A549 (cell line): ENCODE data around the gene USP49. TPM values are rescaled to one million over a fixed set of nuclear protein-coding genes. Genes with fewer than 3 reads are reported as not detected.

Source experiments
- ATAC-seq, 2 experiments: fragments of 200-7000 bp in 1 of 2; fragments of >200 bp in 1 of 2; cut with Nextera tagmentation in 1 of 2; cut with Tn5 transposase in 1 of 2; 3 replicates each; pipeline versions ENCODE4 v1.8.0 to v1.9.1; 2018 to 2020; ENCODE audit warnings: mild to moderate bottlenecking in 1 of 2, moderate library complexity in 1 of 2
- CTCF ChIA-PET: fragments of 300-600 bp; sonication (Branson Sonifier 250); formaldehyde crosslinking; extraction: SDS; loops from one replicate; lab custom pipeline; 2021; ENCODE audit warnings: antibody characterized with exemption, inconsistent platforms; lab: Yijun Ruan, JAX
- POLR2A ChIA-PET: fragments of 350-600 bp; formaldehyde crosslinking; extraction: SDS; loops from one replicate; lab custom pipeline; 2021; ENCODE audit warnings: antibody characterized with exemption, inconsistent platforms; lab: Yijun Ruan, JAX
- DNase-seq, 2 experiments: peaks; one replicate each; pipeline versions ENCODE4 v3.0.0 to v3.0.0-alpha.2; 2011 to 2016; ENCODE audit warnings: low read depth in 1 of 2, low spot score in 1 of 2
- FAIRE-seq: peaks from 2 replicates; lab custom pipeline; 2011; peaks lifted over from hg19 to GRCh38; lab: Jason Lieb, UNC
- H3K27ac ChIP-seq, 2 experiments: fragments of >200 bp; sonication (Bioruptor Twin); formaldehyde crosslinking; 3 replicates each; pipeline ENCODE4 v1.5.1; 2016 to 2017
- H3K4me1 ChIP-seq: fragments of >200 bp; sonication (Bioruptor Twin); formaldehyde crosslinking; 3 replicates; pipeline ENCODE4 v1.6.1; 2016
- H3K4me2 ChIP-seq: fragments of >200 bp; sonication (Bioruptor Twin); formaldehyde crosslinking; 3 replicates; pipeline ENCODE4 v1.6.1; 2016
- H3K4me3 ChIP-seq: fragments of >200 bp; sonication (Bioruptor Twin); formaldehyde crosslinking; 3 replicates; pipeline ENCODE4 v1.5.1; 2016
- H3K9me3 ChIP-seq: fragments of >200 bp; sonication (Bioruptor Twin); formaldehyde crosslinking; 3 replicates; pipeline ENCODE4 v1.6.1; 2016
- CBX2 ChIP-seq: fragments of 200-600 bp; sonication (generic); IDR thresholded peaks from 2 replicates; pipeline ENCODE4 v1.6.1; 2016; ENCODE audit warnings: low read depth, mild to moderate bottlenecking, borderline replicate concordance
- CEBPB ChIP-seq, 2 experiments: fragments of >200 bp in 1 of 2; sonication (Bioruptor Twin) in 1 of 2; formaldehyde crosslinking in 1 of 2; IDR thresholded peaks; 2 replicates each; pipeline ENCODE4 v1.6.1; 2012 to 2016
- CHD2 ChIP-seq: fragments of 150-350 bp; IDR thresholded peaks from 2 replicates; pipeline ENCODE4 v1.6.1; 2014; ENCODE audit warnings: low read length; ENCODE audit not compliant: partially characterized antibody
- CHD4 ChIP-seq: fragments of 200-600 bp; sonication (generic); IDR thresholded peaks from 2 replicates; pipeline ENCODE4 v1.6.1; 2016; ENCODE audit warnings: antibody characterized with exemption, mild to moderate bottlenecking, borderline replicate concordance
- EP300 ChIP-seq, 2 experiments: fragments of >200 bp; sonication (Bioruptor Twin); formaldehyde crosslinking; IDR thresholded peaks; 2 replicates in 1 of 2; 3 replicates in 1 of 2; pipeline ENCODE4 v1.6.1; 2016 to 2017
- ESRRA ChIP-seq: fragments of 150-350 bp; IDR thresholded peaks from 2 replicates; pipeline ENCODE4 v1.6.1; 2014; ENCODE audit warnings: mild to moderate bottlenecking, low read length, borderline replicate concordance
- FOXS1 ChIP-seq: fragments of 250-450 bp; sonication (Bioruptor Pico); IDR thresholded peaks from 2 replicates; pipeline ENCODE4 v1.5.0; 2020; ENCODE audit warnings: mild to moderate bottlenecking, moderate library complexity
- HEYL ChIP-seq: fragments of 250-450 bp; sonication (Bioruptor Pico); IDR thresholded peaks from 2 replicates; pipeline ENCODE4 v1.8.0; 2021; ENCODE audit warnings: mild to moderate bottlenecking, moderate library complexity
- HOXA7 ChIP-seq: fragments of 250-450 bp; sonication (Bioruptor Pico); IDR thresholded peaks from 2 replicates; pipeline ENCODE4 v1.5.0; 2020; ENCODE audit warnings: mild to moderate bottlenecking, moderate library complexity
- HOXB13 ChIP-seq: fragments of 250-450 bp; sonication (Bioruptor Pico); IDR thresholded peaks from 2 replicates; pipeline ENCODE4 v1.5.0; 2020; ENCODE audit warnings: low read depth, mild to moderate bottlenecking, moderate library complexity
- KDM1A ChIP-seq: fragments of 200-600 bp; sonication (generic); IDR thresholded peaks from 2 replicates; pipeline ENCODE4 v1.6.1; 2016; ENCODE audit warnings: low read depth, mild to moderate bottlenecking
- NPAS2 ChIP-seq: fragments of 250-450 bp; sonication (Bioruptor Pico); IDR thresholded peaks from 2 replicates; pipeline ENCODE4 v1.8.0; 2022; ENCODE audit warnings: mild to moderate bottlenecking, moderate library complexity, borderline replicate concordance
- PHF8 ChIP-seq: fragments of 200-600 bp; sonication (generic); IDR thresholded peaks from 2 replicates; pipeline ENCODE4 v1.6.1; 2016; ENCODE audit warnings: low read depth, mild to moderate bottlenecking, antibody characterized with exemption, moderate library complexity, borderline replicate concordance
- RCOR1 ChIP-seq: fragments of 150-350 bp; IDR thresholded peaks from 2 replicates; pipeline ENCODE4 v1.6.1; 2014; ENCODE audit warnings: antibody characterized with exemption, low read length, low read depth
- SMC3 ChIP-seq: fragments of >200 bp; sonication (Bioruptor Twin); formaldehyde crosslinking; IDR thresholded peaks from 3 replicates; pipeline ENCODE4 v1.6.1; 2018; ENCODE audit warnings: inconsistent platforms
- TFCP2L1 ChIP-seq: fragments of 250-450 bp; sonication (Bioruptor Pico); IDR thresholded peaks from 2 replicates; pipeline ENCODE4 v1.5.0; 2021; ENCODE audit warnings: mild to moderate bottlenecking
- ZFP36 ChIP-seq: fragments of 450-650 bp; IDR thresholded peaks from 2 replicates; pipeline ENCODE4 v1.6.1; 2014; ENCODE audit warnings: borderline replicate concordance; ENCODE audit not compliant: partially characterized antibody
- WGBS: methylation state at CpG from one replicate; pipeline ENCODE4 v1.1.6; 2017; ENCODE audit errors: missing lambda C conversion rate; 5-methylcytosine and 5-hydroxymethylcytosine counted together
- polyA plus RNA-seq, 4 experiments: library from polyadenylated mRNA; depleted of rRNA in 3 of 4; stranded (reverse); fragments of >200 nt; fragmentation: RNase III in 1 of 4; extraction: RNeasy Plus Mini Kit Qiagen cat#74134 plus additional on column Dnase treatment in 1 of 4; gene quantifications; 2 replicates in 3 of 4; 3 replicates in 1 of 4; pipeline ENCODE4 v1.2.3, GENCODE V29; 2011 to 2017
- TF ChIP-seq, protein P1 (sequence below): fragments of 250-450 bp; sonication (Bioruptor Pico); IDR thresholded peaks from 2 replicates; pipeline ENCODE4 v1.5.0; 2021; ENCODE audit warnings: mild to moderate bottlenecking, moderate library complexity, borderline replicate concordance
- TF ChIP-seq, protein P2 (sequence below): fragments of >200 bp; sonication (Bioruptor Twin); formaldehyde crosslinking; IDR thresholded peaks from 3 replicates; pipeline ENCODE4 v1.5.1; 2016
- TF ChIP-seq, protein P3 (sequence below): fragments of >200 bp; sonication (Bioruptor Twin); formaldehyde crosslinking; IDR thresholded peaks from 2 replicates; pipeline ENCODE4 v1.6.1; 2016

USP49 gene
- polyA plus RNA-seq, 2 of the 4 experiments (the other 2 are of a cell fraction): 2.9 to 4.3 TPM

DNA sequence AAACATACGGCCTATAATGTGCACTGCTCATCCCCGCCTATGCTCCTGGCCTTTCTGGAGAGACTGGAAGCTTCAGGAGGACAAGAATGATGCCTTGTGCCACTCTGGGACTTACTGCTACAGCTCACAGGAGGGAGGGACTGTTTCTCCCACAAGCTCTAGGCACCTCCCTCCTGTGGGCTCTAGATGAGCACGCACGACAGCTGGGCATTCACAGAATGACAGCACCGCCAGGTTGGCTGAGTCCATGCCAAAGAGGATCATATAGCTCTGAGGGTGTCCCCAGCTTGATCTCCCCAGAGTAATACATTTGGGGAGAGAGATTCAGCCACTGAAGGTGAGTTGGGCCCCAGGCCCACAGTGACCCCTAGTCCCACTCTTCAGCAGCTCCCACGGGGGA, 137.9 kb downstream of the USP49 start (continued):
- TF ChIP-seq, protein P1, sequence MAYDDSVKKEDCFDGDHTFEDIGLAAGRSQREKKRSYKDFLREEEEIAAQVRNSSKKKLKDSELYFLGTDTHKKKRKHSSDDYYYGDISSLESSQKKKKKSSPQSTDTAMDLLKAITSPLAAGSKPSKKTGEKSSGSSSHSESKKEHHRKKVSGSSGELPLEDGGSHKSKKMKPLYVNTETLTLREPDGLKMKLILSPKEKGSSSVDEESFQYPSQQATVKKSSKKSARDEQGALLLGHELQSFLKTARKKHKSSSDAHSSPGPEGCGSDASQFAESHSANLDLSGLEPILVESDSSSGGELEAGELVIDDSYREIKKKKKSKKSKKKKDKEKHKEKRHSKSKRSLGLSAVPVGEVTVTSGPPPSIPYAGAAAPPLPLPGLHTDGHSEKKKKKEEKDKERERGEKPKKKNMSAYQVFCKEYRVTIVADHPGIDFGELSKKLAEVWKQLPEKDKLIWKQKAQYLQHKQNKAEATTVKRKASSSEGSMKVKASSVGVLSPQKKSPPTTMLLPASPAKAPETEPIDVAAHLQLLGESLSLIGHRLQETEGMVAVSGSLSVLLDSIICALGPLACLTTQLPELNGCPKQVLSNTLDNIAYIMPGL (CRISPR knock-in tag): no peak

DNA sequence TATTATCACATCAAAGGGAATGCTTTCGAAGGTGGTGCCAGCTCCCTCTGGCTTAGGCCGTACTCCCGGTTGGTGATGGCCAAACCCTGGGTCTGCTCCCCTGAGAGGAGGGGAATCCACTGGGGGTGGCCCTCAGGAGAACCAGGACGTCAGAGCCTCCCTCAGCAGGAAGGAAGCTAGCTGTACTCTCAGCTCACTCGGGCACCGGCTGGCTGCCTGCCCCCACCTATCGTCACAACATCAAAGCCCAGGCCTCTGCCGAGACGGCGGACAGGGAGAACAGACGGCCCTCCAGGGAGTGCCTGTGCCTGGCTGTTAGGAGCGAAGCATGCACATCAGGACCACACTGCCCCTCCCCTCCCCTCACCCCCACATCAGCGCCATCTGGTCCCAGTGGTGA, 138.8 kb downstream of the USP49 start:
- Histone ChIP-seq H3K9me3 (no peaks in the 10 kb centered on the region), H3K4me1 (no peaks in the 10 kb centered on the region), H3K4me3 (no peak overlapping the region), H3K27ac (no peak overlapping the region), H3K4me2 (no peak overlapping the region)
- 78% methylated on average over 12 of the region's 13 CpGs for WGBS
- ChIA-PET CTCF (interaction anchor here (0.8 to 1.4 kb wide), 5 partner anchors 16 to 388 kb away, joined by 3 read pairs; no protein-coding TSS in a partner anchor), POLR2A (no interaction called here)
- ATAC-seq: no peak
- no peak for FAIRE-seq
- TF ChIP-seq HEYL (CRISPR knock-in tag): no peak
- no peak for DNase-seq

DNA sequence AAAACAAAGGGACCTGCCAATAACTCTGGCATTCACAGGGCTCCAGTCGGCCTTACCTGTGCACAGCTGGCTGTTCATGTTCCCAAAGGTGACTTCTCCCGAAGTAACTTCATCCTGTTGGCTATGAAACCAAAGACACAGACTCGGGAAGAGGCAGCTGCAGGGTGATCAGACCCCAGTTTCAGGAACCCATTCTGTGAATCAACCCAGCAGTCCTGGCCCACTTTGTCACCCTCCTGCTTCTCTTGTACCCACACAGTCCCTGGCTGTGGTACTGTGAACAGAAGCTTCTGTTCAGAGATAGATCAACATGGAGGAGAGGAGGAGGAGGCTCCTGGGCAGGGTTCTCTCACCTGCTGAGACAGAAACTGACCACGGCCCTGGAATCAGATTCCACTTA, 139.3 kb downstream of the USP49 start:
- FAIRE-seq (no peak), ATAC-seq (no peak)
- ChIA-PET CTCF (interaction anchor here (0.8 to 1.4 kb wide), 5 partner anchors 15 to 388 kb away, joined by 3 read pairs; no protein-coding TSS in a partner anchor), POLR2A (no interaction called here)
- Histone ChIP-seq H3K4me2 (no peak overlapping the region), H3K4me1 (no peaks in the 10 kb centered on the region)
- WGBS: 45% methylated on average over 3 of the region's 4 CpGs
- TF ChIP-seq ZFP36: no peak
- no peak for TF ChIP-seq FOXS1
- no peak for TF ChIP-seq EP300 (IDR thresholded peaks at IDR 0.05)
- no peak for TF ChIP-seq RCOR1
- no peak for TF ChIP-seq HOXB13 (CRISPR knock-in tag)
- TF ChIP-seq HOXA7 (CRISPR knock-in tag): no peak
- no peak for TF ChIP-seq CEBPB (IDR thresholded peaks at IDR 0.05)
- TF ChIP-seq ESRRA: no peak
- no peak for TF ChIP-seq CHD4
- no peak for TF ChIP-seq KDM1A
- TF ChIP-seq, protein P2, sequence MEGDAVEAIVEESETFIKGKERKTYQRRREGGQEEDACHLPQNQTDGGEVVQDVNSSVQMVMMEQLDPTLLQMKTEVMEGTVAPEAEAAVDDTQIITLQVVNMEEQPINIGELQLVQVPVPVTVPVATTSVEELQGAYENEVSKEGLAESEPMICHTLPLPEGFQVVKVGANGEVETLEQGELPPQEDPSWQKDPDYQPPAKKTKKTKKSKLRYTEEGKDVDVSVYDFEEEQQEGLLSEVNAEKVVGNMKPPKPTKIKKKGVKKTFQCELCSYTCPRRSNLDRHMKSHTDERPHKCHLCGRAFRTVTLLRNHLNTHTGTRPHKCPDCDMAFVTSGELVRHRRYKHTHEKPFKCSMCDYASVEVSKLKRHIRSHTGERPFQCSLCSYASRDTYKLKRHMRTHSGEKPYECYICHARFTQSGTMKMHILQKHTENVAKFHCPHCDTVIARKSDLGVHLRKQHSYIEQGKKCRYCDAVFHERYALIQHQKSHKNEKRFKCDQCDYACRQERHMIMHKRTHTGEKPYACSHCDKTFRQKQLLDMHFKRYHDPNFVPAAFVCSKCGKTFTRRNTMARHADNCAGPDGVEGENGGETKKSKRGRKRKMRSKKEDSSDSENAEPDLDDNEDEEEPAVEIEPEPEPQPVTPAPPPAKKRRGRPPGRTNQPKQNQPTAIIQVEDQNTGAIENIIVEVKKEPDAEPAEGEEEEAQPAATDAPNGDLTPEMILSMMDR: no peak
- no peak for TF ChIP-seq SMC3
- no peak for TF ChIP-seq CBX2
- TF ChIP-seq NPAS2 (CRISPR knock-in tag): no peak
- TF ChIP-seq, protein P3, sequence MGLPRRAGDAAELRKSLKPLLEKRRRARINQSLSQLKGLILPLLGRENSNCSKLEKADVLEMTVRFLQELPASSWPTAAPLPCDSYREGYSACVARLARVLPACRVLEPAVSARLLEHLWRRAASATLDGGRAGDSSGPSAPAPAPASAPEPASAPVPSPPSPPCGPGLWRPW: no peak
- no peak for TF ChIP-seq TFCP2L1 (CRISPR knock-in tag)
- no peak for TF ChIP-seq PHF8
- no peak for TF ChIP-seq CHD2
- TF ChIP-seq, all 56 proteins: peak for 0
- Histone ChIP-seq H3K9me3 (no peaks in the 10 kb centered on the region), H3K27ac (no peak overlapping the region), H3K4me3 (no peak overlapping the region)
- DNase-seq: no peak
